Measurements from ENCODE around the gene SCUBE3.

SCUBE3 gene

GRCh38 chr6:35181933-35182612, 31.7 kb upstream of the SCUBE3 start:
- peak; percentile 89 for DNase-seq

GRCh38 chr6:35183281-35183680, 30.5 kb upstream of the SCUBE3 start:
- no peak for DNase-seq

- no peak for DNase-seq
Observed at GRCh38 chr6:35183935-35184334, 29.8 kb upstream of the SCUBE3 start.

- no peak for DNase-seq
Observed at GRCh38 chr6:35184580-35185301, 29.0 kb upstream of the SCUBE3 start.

GRCh38 chr6:35185302-35185681, 28.5 kb upstream of the SCUBE3 start:
- peak; percentile 72 for DNase-seq

- no peak for DNase-seq
Observed at GRCh38 chr6:35185971-35186370, 27.8 kb upstream of the SCUBE3 start.

- no peak for DNase-seq
Observed at GRCh38 chr6:35186571-35186970, 27.2 kb upstream of the SCUBE3 start.

- DNase-seq, result no peak
Observed at GRCh38 chr6:35188886-35189285, 24.9 kb upstream of the SCUBE3 start.

- DNase-seq, result no peak
Observed at GRCh38 chr6:35190306-35190705, 23.4 kb upstream of the SCUBE3 start.

- no peak for DNase-seq
Observed at GRCh38 chr6:35191889-35192288, 21.9 kb upstream of the SCUBE3 start.

- DNase-seq, result no peak
Observed at GRCh38 chr6:35192301-35192860, 21.4 kb upstream of the SCUBE3 start.

GRCh38 chr6:35194390-35194789, 19.4 kb upstream of the SCUBE3 start:
- no peak for DNase-seq

- DNase-seq, result no peak
Observed at GRCh38 chr6:35195120-35195780, 18.5 kb upstream of the SCUBE3 start.

GRCh38 chr6:35197196-35197595, 16.6 kb upstream of the SCUBE3 start:
- no peak for DNase-seq

GRCh38 chr6:35199866-35200265, 13.9 kb upstream of the SCUBE3 start:
- no peak for DNase-seq

- no peak for DNase-seq
Observed at GRCh38 chr6:35202066-35202546, 11.7 kb upstream of the SCUBE3 start.

GRCh38 chr6:35203152-35203670, 10.5 kb upstream of the SCUBE3 start:
- no peak for DNase-seq

- DNase-seq, result no peak
Observed at GRCh38 chr6:35203680-35204079, 10.1 kb upstream of the SCUBE3 start.

GRCh38 chr6:35206346-35206745, 7.4 kb upstream of the SCUBE3 start:
- peak; percentile 61 for DNase-seq

- DNase-seq, result peak; percentile 24
Observed at GRCh38 chr6:35208419-35208818, 5.3 kb upstream of the SCUBE3 start.

GRCh38 chr6:35209081-35209480, 4.7 kb upstream of the SCUBE3 start:
- no peak for DNase-seq

GRCh38 chr6:35209622-35210247, 4.0 kb upstream of the SCUBE3 start:
- DNase-seq, result no peak

GRCh38 chr6:35213298-35213791, 411 bp upstream of the SCUBE3 start:
- DNase-seq, result no peak
